ENCODE measurements around the gene PITX2. TPM values are rescaled to one million over a fixed set of nuclear protein-coding genes. Genes with fewer than 3 reads are reported as not detected.

Gene PITX2
- total RNA-seq, 1 experiment from 2014 or later = 8.5 TPM

- H3K9me3 Mint-ChIP-seq = peaks cover 0 to 9% of the 10 kb centered on the region in 2 experiments; a peak in 1 of 5 replicates
- peaks cover 83% of the 10 kb centered on the region for H3K27me3 ChIP-seq (ENCODE audit: insufficient read depth, low read length)
- no peak overlapping the region for H2AK5ac ChIP-seq (ENCODE audit: insufficient read length, low read length)
- no peak overlapping the region for H2AFZ ChIP-seq (ENCODE audit: low read length)
- H2BK20ac ChIP-seq (ENCODE audit: low read depth, low read length, poor library complexity, severe bottlenecking) = no peak overlapping the region
- H3K27ac ChIP-seq (ENCODE audit: insufficient read length, low read depth, low read length) = no peak overlapping the region
- H3K27me3 Mint-ChIP-seq (ENCODE audit: low read depth) = peaks cover 85% of the 10 kb centered on the region
- no peak overlapping the region for H3K23ac ChIP-seq (ENCODE audit: insufficient read length, low read depth, low read length)
- H3K4me2 ChIP-seq (ENCODE audit: insufficient read depth, insufficient read length, low read length) = peak overlapping the region; percentile 82
- no peak overlapping the region for H3K4ac ChIP-seq (ENCODE audit: low read depth, low read length)
- no peak overlapping the region for H2BK5ac ChIP-seq (ENCODE audit: insufficient read length, low read length)
- H3K79me2 ChIP-seq (ENCODE audit: insufficient read depth, low read length) = no peaks in the 10 kb centered on the region
- H3T11ph ChIP-seq (ENCODE audit: low read length) = no peak overlapping the region
- H4K5ac ChIP-seq (ENCODE audit: insufficient read length, low read depth, low read length) = no peak overlapping the region
- no peak overlapping the region for H4K91ac ChIP-seq (ENCODE audit: insufficient read length, low read depth, low read length)
- H3K4me3 Mint-ChIP-seq = peak overlapping the region; percentile 87 to 90
- H3K56ac ChIP-seq (ENCODE audit: insufficient read length, low read depth, low read length) = no peak overlapping the region
- H2BK15ac ChIP-seq (ENCODE audit: low read depth, low read length) = no peak overlapping the region
- H3K18ac ChIP-seq (ENCODE audit: insufficient read length, low read depth, low read length) = no peak overlapping the region
- no CpG with 5 or more reads among the region's 19 CpGs for WGBS (ENCODE audit: extremely low coverage, insufficient read length, low lambda C conversion rate)
- H2BK12ac ChIP-seq (ENCODE audit: insufficient read length, low read depth, low read length) = no peak overlapping the region
- H3K27ac Mint-ChIP-seq = peak overlapping the region in 1 of 3 experiments; percentile 96; a peak in 3 of 7 replicates
- peaks cover 28% of the 10 kb centered on the region for H3K23me2 ChIP-seq (ENCODE audit: insufficient read length, low read depth, low read length, poor library complexity, severe bottlenecking)
- peaks cover 2% of the 10 kb centered on the region; the same call in 1 of the 2 replicates for H3K4me1 ChIP-seq (ENCODE audit: insufficient read depth, low read length)
- no peak overlapping the region for H3K14ac ChIP-seq (ENCODE audit: insufficient read depth, low read length)
- TF ChIP-seq CTCF (conservative IDR thresholded peaks at IDR 0.05) = no peak
- H3K36me3 Mint-ChIP-seq (ENCODE audit: insufficient read depth in 1 of 3, low read depth in 3 of 3) = no peaks in the 10 kb centered on the region; a peak in 1 of 7 replicates
- H3K9me3 ChIP-seq (ENCODE audit: control insufficient read depth, low read depth, low read length) = no peaks in the 10 kb centered on the region
- DNase-seq = peak; percentile 41
- no peak overlapping the region for H2BK120ac ChIP-seq (ENCODE audit: low read depth, low read length, poor library complexity, severe bottlenecking)
- no peaks in the 10 kb centered on the region for H3K79me1 ChIP-seq (ENCODE audit: insufficient read depth, low read depth, low read length, poor library complexity, severe bottlenecking)
- no peak overlapping the region for H4K8ac ChIP-seq (replicated peaks; ENCODE audit: insufficient read length, low read depth, low read length)
- H4K20me1 ChIP-seq (ENCODE audit: control insufficient read depth, insufficient read depth, insufficient read length) = no peaks in the 10 kb centered on the region
- peaks cover 61 to 69% of the 10 kb centered on the region in 2 experiments for H3K4me1 Mint-ChIP-seq
- no peak overlapping the region for H3K9ac ChIP-seq (ENCODE audit: extremely low read depth, insufficient read length, low read length)
Measured at GRCh38 chr4:110614976-110615352, 7.9 kb downstream of the PITX2 start.

Data from H9 (cell line).